Loucy (cell line): ENCODE results near the gene TRIO.

ENCODE experiments used
- H2AFZ ChIP-seq: fragments of 200-600 bp; sonication (generic); 2 replicates; pipeline ENCODE4 v1.6.0; 2016; ENCODE audit warnings: antibody characterized with exemption, mild to moderate bottlenecking, low read length, moderate library complexity
- H3F3A ChIP-seq: fragments of 200-600 bp; 2 replicates; pipeline ENCODE4 v1.6.0; 2016; ENCODE audit warnings: antibody characterized with exemption, low read depth, mild to moderate bottlenecking
- H3K27me3 ChIP-seq: fragments of 200-600 bp; sonication (generic); 2 replicates; pipeline ENCODE4 v1.6.1; 2014; ENCODE audit warnings: low read length, mild to moderate bottlenecking; ENCODE audit not compliant: insufficient read depth, poor library complexity, severe bottlenecking
- H3K36me3 ChIP-seq: fragments of 200-600 bp; sonication (generic); 2 replicates; pipeline ENCODE4 v1.6.1; 2016; ENCODE audit warnings: low read length; ENCODE audit not compliant: insufficient read depth
- H3K4me1 ChIP-seq: fragments of 200-600 bp; sonication (generic); 2 replicates; pipeline ENCODE4 v1.5.1; 2014; ENCODE audit warnings: low read length, mild to moderate bottlenecking; ENCODE audit not compliant: insufficient read depth, poor library complexity, severe bottlenecking
- H3K4me2 ChIP-seq: fragments of 200-600 bp; sonication (generic); 2 replicates; pipeline ENCODE4 v1.6.0; 2014; ENCODE audit warnings: antibody characterized with exemption, low read length, low read depth, mild to moderate bottlenecking; ENCODE audit not compliant: poor library complexity, severe bottlenecking
- H3K4me3 ChIP-seq: fragments of 200-600 bp; sonication (generic); 2 replicates; pipeline ENCODE4 v1.5.1; 2014; ENCODE audit warnings: low read length, mild to moderate bottlenecking, mixed read lengths; ENCODE audit not compliant: poor library complexity, severe bottlenecking
- H3K79me2 ChIP-seq: fragments of 200-600 bp; sonication (generic); 2 replicates; pipeline ENCODE4 v1.6.1; 2014; ENCODE audit warnings: low read length; ENCODE audit not compliant: insufficient read depth
- H3K9ac ChIP-seq: fragments of 200-600 bp; sonication (generic); 2 replicates; pipeline ENCODE4 v1.6.0; 2014; ENCODE audit warnings: mild to moderate bottlenecking, low read depth, low read length, moderate library complexity; ENCODE audit not compliant: poor library complexity, severe bottlenecking
- H3K9me2 ChIP-seq: fragments of 200-600 bp; sonication (generic); replicated peaks from 2 replicates; pipeline ENCODE4 v1.6.1; 2016; ENCODE audit warnings: low read depth, low read length, mixed read lengths
- H3K9me3 ChIP-seq: fragments of 200-600 bp; sonication (generic); 2 replicates; pipeline ENCODE4 v1.6.1; 2014; ENCODE audit warnings: mild to moderate bottlenecking, antibody characterized with exemption, low read length, low read depth; ENCODE audit not compliant: insufficient read depth
- H4K20me1 ChIP-seq: fragments of 200-600 bp; sonication (generic); 2 replicates; pipeline ENCODE4 v1.6.0; 2014; ENCODE audit warnings: antibody characterized with exemption, low read length, mild to moderate bottlenecking; ENCODE audit not compliant: insufficient read depth, poor library complexity, severe bottlenecking
- CTCF ChIP-seq: fragments of 200-600 bp; sonication (generic); conservative IDR thresholded peaks from 2 replicates; pipeline ENCODE4 v1.5.1; 2014; ENCODE audit warnings: mild to moderate bottlenecking, antibody characterized with exemption, low read length
- EZH2phosphoT487 ChIP-seq: fragments of 200-600 bp; IDR thresholded peaks from 2 replicates; pipeline ENCODE4 v1.6.1; 2018; ENCODE audit warnings: antibody characterized with exemption, mild to moderate bottlenecking, moderate library complexity, borderline replicate concordance

The TRIO gene

GRCh38 chr5:14305045-14305444 is 161.9 kb downstream of the TRIO start:
- Histone ChIP-seq H3K9ac (no peak overlapping the region), H3K4me2 (no peak overlapping the region), H3K79me2 (no peaks in the 10 kb centered on the region), H3K4me3 (no peak overlapping the region), H2AFZ (no peak overlapping the region), H3F3A (no peaks in the 10 kb centered on the region), H3K36me3 (peaks cover 54% of the 10 kb centered on the region; the same call in 1 of the 2 replicates), H4K20me1 (peaks cover 3% of the 10 kb centered on the region), H3K4me1 (no peaks in the 10 kb centered on the region), H3K9me2 (no peaks in the 10 kb centered on the region; the same call in 1 of the 2 replicates), H3K27me3 (no peaks in the 10 kb centered on the region), H3K9me3 (no peaks in the 10 kb centered on the region)
- TF ChIP-seq CTCF, result no peak
- no peak for TF ChIP-seq EZH2phosphoT487

- Histone ChIP-seq H3K4me3 (no peak overlapping the region), H2AFZ (no peak overlapping the region), H3K9me3 (no peaks in the 10 kb centered on the region), H4K20me1 (peaks cover 3% of the 10 kb centered on the region), H3K9me2 (no peaks in the 10 kb centered on the region; the same call in 1 of the 2 replicates), H3K4me2 (no peak overlapping the region), H3K36me3 (peaks cover 61% of the 10 kb centered on the region; the same call in 1 of the 2 replicates), H3K9ac (no peak overlapping the region), H3F3A (no peaks in the 10 kb centered on the region), H3K4me1 (no peaks in the 10 kb centered on the region), H3K27me3 (no peaks in the 10 kb centered on the region), H3K79me2 (no peaks in the 10 kb centered on the region)
- TF ChIP-seq CTCF (no peak), EZH2phosphoT487 (no peak)
Measured at GRCh38 chr5:14306329-14306815, 163.2 kb downstream of the TRIO start.

GRCh38 chr5:14308384-14309154 is 165.4 kb downstream of the TRIO start:
- peaks cover 76% of the 10 kb centered on the region; the same call in 1 of the 2 replicates for H3K36me3 ChIP-seq
- H2AFZ ChIP-seq, result no peak overlapping the region
- H3K9me2 ChIP-seq, result no peaks in the 10 kb centered on the region; the same call in 1 of the 2 replicates
- no peak overlapping the region for H3K9ac ChIP-seq
- H4K20me1 ChIP-seq, result peaks cover 3% of the 10 kb centered on the region
- H3K4me1 ChIP-seq, result no peaks in the 10 kb centered on the region
- H3K4me3 ChIP-seq, result no peak overlapping the region
- no peak overlapping the region for H3K4me2 ChIP-seq
- TF ChIP-seq EZH2phosphoT487 (no peak), CTCF (no peak)
- no peaks in the 10 kb centered on the region for H3K9me3 ChIP-seq
- no peaks in the 10 kb centered on the region for H3K79me2 ChIP-seq
- H3F3A ChIP-seq, result no peaks in the 10 kb centered on the region
- H3K27me3 ChIP-seq, result no peaks in the 10 kb centered on the region
